OCI-LY1 (cell line): ENCODE results near the gene GDF10.

Experiments used
- H2AFZ ChIP-seq: fragments of 200-600 bp; sonication (generic), shearing (Covaris generic); 2 replicates; pipeline ENCODE4 v1.6.0; 2014; ENCODE audit warnings: antibody characterized with exemption, mild to moderate bottlenecking, low read length
- H3F3A ChIP-seq: fragments of 200-600 bp; sonication (generic), shearing (Covaris generic); 2 replicates; pipeline ENCODE4 v1.6.0; 2014; ENCODE audit warnings: mild to moderate bottlenecking, antibody characterized with exemption, low read length, moderate library complexity; ENCODE audit not compliant: insufficient read depth
- H3K27ac ChIP-seq: fragments of 200-600 bp; sonication (generic); 2 replicates; pipeline ENCODE4 v1.5.1; 2014; ENCODE audit warnings: low read length, mixed run types, mild to moderate bottlenecking, low read depth; ENCODE audit not compliant: poor library complexity, severe bottlenecking
- H3K27me3 ChIP-seq: fragments of 200-600 bp; sonication (generic); 2 replicates; pipeline ENCODE4 v1.6.0; 2014; ENCODE audit warnings: antibody characterized with exemption, mild to moderate bottlenecking, low read length, moderate library complexity; ENCODE audit not compliant: insufficient read depth
- H3K36me3 ChIP-seq: fragments of 200-600 bp; sonication (generic); 2 replicates; pipeline ENCODE4 v1.6.1; 2014; ENCODE audit warnings: mild to moderate bottlenecking, antibody characterized with exemption, low read length, moderate library complexity, mixed read lengths; ENCODE audit not compliant: insufficient read depth
- H3K4me1 ChIP-seq: fragments of 200-600 bp; sonication (generic); 2 replicates; pipeline ENCODE4 v1.5.1; 2014; ENCODE audit warnings: mild to moderate bottlenecking, low read length, moderate library complexity; ENCODE audit not compliant: insufficient read depth, severe bottlenecking
- H3K4me2 ChIP-seq: fragments of 200-600 bp; sonication (generic), shearing (Covaris generic); 2 replicates; pipeline ENCODE4 v1.6.1; 2014; ENCODE audit warnings: low read length
- H3K4me3 ChIP-seq: fragments of 200-600 bp; sonication (generic); 2 replicates; pipeline ENCODE4 v1.5.1; 2014; ENCODE audit warnings: low read length, low read depth, mild to moderate bottlenecking, mixed read lengths; ENCODE audit not compliant: poor library complexity, severe bottlenecking
- H3K79me2 ChIP-seq: fragments of 200-600 bp; shearing (Covaris generic); 2 replicates; pipeline ENCODE4 v1.6.1; 2016; ENCODE audit warnings: mixed run types, low read length, mixed read lengths; ENCODE audit not compliant: insufficient read depth
- H3K9ac ChIP-seq: fragments of 200-600 bp; sonication (generic), shearing (Covaris generic); 2 replicates; pipeline ENCODE4 v1.6.1; 2014; ENCODE audit warnings: mild to moderate bottlenecking, low read length, mixed read lengths
- H3K9me2 ChIP-seq: fragments of 200-600 bp; sonication (generic), shearing (Covaris generic); 2 replicates; pipeline ENCODE4 v1.6.1; 2014; ENCODE audit warnings: low read depth, mild to moderate bottlenecking, low read length, mixed read lengths
- H3K9me3 ChIP-seq: fragments of 200-600 bp; shearing (Covaris generic); 2 replicates; pipeline ENCODE4 v1.6.1; 2014; ENCODE audit warnings: low read length, mixed read lengths
- H4K20me1 ChIP-seq: fragments of 200-600 bp; sonication (generic), shearing (Covaris generic); 2 replicates; pipeline ENCODE4 v1.6.0; 2016; ENCODE audit warnings: mild to moderate bottlenecking, low read length; ENCODE audit not compliant: insufficient read depth
- CTCF ChIP-seq: fragments of 200-600 bp; sonication (generic), shearing (Covaris generic); IDR thresholded peaks from 2 replicates; pipeline ENCODE4 v1.5.1; 2017; ENCODE audit warnings: mild to moderate bottlenecking, antibody characterized with exemption, low read length, moderate library complexity, mixed read lengths
- EZH2 ChIP-seq: fragments of 200-600 bp; sonication (generic), shearing (Covaris generic); IDR thresholded peaks from 2 replicates; pipeline ENCODE4 v1.8.0; 2017; ENCODE audit warnings: borderline replicate concordance, mixed run types, mild to moderate bottlenecking, antibody characterized with exemption, low read length, moderate library complexity, mixed read lengths

Gene GDF10

DNA sequence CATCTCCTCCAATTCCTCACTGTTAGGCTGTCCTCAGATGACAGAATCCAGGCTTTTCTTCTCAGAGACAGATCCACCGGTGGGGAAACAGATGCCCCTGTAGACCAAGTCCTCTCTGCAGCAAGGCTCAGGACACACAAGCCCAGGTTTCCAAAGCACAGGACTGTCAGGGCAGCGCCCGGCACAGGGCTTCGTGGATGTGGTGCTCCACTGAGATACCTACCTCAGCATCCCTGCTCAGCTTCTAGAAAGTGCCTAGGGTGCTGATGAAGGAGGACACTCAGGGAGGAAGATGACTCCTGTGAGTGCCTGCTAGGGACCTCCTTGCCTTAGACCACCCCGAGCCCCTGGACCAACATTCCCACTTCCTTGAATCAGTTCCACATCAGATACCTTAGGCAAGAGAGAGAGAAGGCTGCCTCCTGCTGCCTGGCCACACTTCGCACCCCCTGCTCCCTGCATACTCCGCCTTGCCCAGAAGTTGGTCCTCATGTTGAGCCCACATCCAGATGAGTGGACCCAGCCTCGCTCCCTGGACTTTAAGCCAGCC, 39.3 kb downstream of the GDF10 start:
- no peaks in the 10 kb centered on the region for H3K9me3 ChIP-seq
- H3K4me1 ChIP-seq, result no peaks in the 10 kb centered on the region
- H3K27ac ChIP-seq, result no peak overlapping the region
- H3K4me2 ChIP-seq, result no peak overlapping the region
- H3K79me2 ChIP-seq, result no peaks in the 10 kb centered on the region
- TF ChIP-seq CTCF (no peak), EZH2 (no peak)
- no peak overlapping the region for H3K9ac ChIP-seq
- 0 out of 2 replicates have a peak, but pooled peaks cover 5% of the 10 kb centered on the region for H3K27me3 ChIP-seq
- H2AFZ ChIP-seq, result no peak overlapping the region
- no peak overlapping the region for H3K4me3 ChIP-seq
- no peaks in the 10 kb centered on the region for H3F3A ChIP-seq
- H4K20me1 ChIP-seq, result no peaks in the 10 kb centered on the region
- no peaks in the 10 kb centered on the region for H3K36me3 ChIP-seq
- H3K9me2 ChIP-seq, result no peaks in the 10 kb centered on the region

DNA sequence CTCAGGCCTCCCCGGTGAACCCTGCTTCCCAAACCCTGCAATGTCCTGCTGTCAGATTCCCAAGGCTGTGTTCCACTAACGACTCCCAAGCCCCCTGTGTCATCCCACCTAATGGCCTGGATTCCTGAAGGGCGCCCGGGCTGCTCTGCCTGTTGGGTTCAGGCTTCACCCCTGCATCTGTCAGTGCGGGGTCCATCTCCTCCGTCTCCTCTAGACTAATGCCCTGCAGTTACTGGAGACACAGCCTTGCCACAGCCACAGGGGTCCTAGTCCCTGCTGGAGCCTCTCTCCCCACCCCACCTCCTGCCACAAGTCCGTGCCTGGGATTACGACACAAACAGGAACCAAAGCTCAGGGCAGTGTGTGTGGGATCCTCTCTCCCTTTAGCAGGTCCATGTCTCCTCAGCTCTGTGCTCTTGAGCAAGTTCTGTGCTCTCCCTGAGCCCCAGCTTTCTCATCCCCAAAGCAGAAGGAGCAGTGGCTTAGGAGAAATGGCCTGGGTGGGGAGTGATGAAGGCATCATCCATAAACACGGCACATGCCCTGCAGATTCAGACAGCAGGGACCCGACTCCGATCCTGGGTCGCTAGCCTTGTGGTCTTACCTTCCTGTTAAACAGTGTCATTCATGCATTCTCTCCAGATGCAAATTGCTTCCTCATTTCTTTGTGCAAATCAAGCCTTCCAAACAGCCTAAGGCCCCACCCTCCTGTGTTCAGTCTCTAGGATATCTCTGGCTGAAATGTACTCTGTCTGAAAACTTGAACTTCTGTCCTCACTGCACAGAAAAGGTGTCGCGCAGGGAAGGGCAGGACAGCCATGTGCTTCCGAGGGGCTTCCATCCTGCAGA, 40.0 kb downstream of the GDF10 start:
- Histone ChIP-seq H3K4me3 (no peak overlapping the region), H3K79me2 (no peaks in the 10 kb centered on the region), H3K27ac (no peak overlapping the region), H3K9me2 (no peaks in the 10 kb centered on the region), H3K4me2 (no peak overlapping the region), H3K9me3 (no peaks in the 10 kb centered on the region), H2AFZ (no peak overlapping the region), H3K36me3 (no peaks in the 10 kb centered on the region), H3F3A (no peaks in the 10 kb centered on the region), H3K4me1 (no peaks in the 10 kb centered on the region), H3K9ac (no peak overlapping the region), H4K20me1 (no peaks in the 10 kb centered on the region), H3K27me3 (0 out of 2 replicates have a peak, but pooled peaks cover 5% of the 10 kb centered on the region)
- TF ChIP-seq CTCF (no peak), EZH2 (no peak)

DNA sequence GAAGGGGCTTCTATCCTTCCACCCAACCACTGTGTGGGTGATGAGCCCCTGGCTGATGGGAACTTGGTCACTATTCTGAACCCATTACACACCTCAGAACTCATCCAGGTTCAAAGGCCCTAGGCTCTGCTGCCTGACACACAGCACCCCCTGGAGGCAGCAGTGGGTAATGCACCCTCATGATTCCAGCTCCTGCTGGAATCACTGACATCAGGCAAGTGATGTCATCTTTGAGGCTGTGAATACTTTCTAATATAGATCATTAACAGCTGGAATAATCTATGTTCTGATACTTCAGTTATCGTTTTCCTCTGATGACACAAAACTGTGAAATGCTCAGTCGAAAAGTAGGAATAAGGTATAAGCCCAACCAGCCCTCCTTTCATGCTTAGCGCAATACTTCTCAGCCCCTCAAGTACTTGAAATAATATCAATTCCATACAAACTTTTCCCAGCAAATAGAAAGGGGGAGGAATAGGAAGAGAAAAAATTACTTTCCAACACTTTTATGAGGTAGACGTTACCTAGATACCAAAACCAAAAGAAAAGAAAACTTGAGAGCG, 40.7 kb downstream of the GDF10 start:
- TF ChIP-seq EZH2 (no peak), CTCF (peak; percentile 90)
- Histone ChIP-seq H3K27me3 (0 out of 2 replicates have a peak, but pooled peaks cover 5% of the 10 kb centered on the region), H3K9me2 (no peaks in the 10 kb centered on the region), H3K36me3 (no peaks in the 10 kb centered on the region), H3K79me2 (no peaks in the 10 kb centered on the region), H3F3A (no peaks in the 10 kb centered on the region), H3K4me1 (no peaks in the 10 kb centered on the region), H3K9me3 (no peaks in the 10 kb centered on the region), H3K27ac (no peak overlapping the region), H3K4me3 (no peak overlapping the region), H4K20me1 (no peaks in the 10 kb centered on the region), H2AFZ (no peak overlapping the region), H3K4me2 (no peak overlapping the region), H3K9ac (no peak overlapping the region)
